Right lobe of liver (tissue), 4 donors: ENCODE results near the gene STK11.
A peak's percentile ranks its signal among the peaks of the same experiment; 100 is the strongest.

ENCODE experiments used
- CTCF ChIP-seq, 4 donors: fragments of 200-600 bp in 3 of 4; fragments of 450-650 bp in 1 of 4; IDR thresholded peaks; one replicate each; pipeline versions ENCODE4 v1.5.1 to v1.8.0; 2016 to 2022; ENCODE audit warnings: antibody characterized with exemption in 4 of 4, mild to moderate bottlenecking in 2 of 4
- POLR2A ChIP-seq: fragments of 450-650 bp; IDR thresholded peaks from one replicate; pipeline ENCODE4 v1.6.1; 2017; ENCODE audit warnings: antibody characterized with exemption, mild to moderate bottlenecking
- donor health status: DM: no; HTN: no; CAD: no.
- donor health status: DM: no; HTN: no; CAD: no.
- donor health status: DM: no; HTN: yes; CAD: no.

- TF ChIP-seq CTCF (IDR thresholded peaks at IDR 0.05), result no peak
- peak; percentile 32 for TF ChIP-seq POLR2A
Observed at GRCh38 chr19:1252221-1252820, 46.7 kb downstream of the STK11 start.
